Glomerular visceral epithelial cell (primary cell): ENCODE data around the gene AQP3.
A peak's percentile ranks its signal among the peaks of the same experiment; 100 is the strongest.
"Not testable (repeated sequence)": the region's sequence is repeated elsewhere in the genome, so short reads cannot be mapped to it uniquely, and the experiment has no call there.

Experiments used
- DNase-seq: peaks from one replicate; pipeline ENCODE4 v3.0.0-alpha.2; 2016; ENCODE audit errors: extremely low spot score

The AQP3 gene

GRCh38 chr9:33446946-33447798 is at the start of gene AQP3:
TSS of gene AQP3 (minus strand) at chr9:33447593. CDS start at chr9:33447530, 63 bp downstream.
- peak; percentile 68 for DNase-seq

GRCh38 chr9:33493819-33494218 is 46.4 kb upstream of the AQP3 start:
- DNase-seq = not testable (repeated sequence)

GRCh38 chr9:33489066-33489465 is 41.7 kb upstream of the AQP3 start:
- DNase-seq = peak; percentile 52

- not testable (repeated sequence) for DNase-seq
These were observed 37.9 kb upstream of the AQP3 start for GRCh38 chr9:33485312-33485711.

GRCh38 chr9:33480976-33481375 is 33.6 kb upstream of the AQP3 start:
- DNase-seq = no peak

GRCh38 chr9:33480106-33480505 is 32.7 kb upstream of the AQP3 start:
- no peak for DNase-seq

- no peak for DNase-seq
These were observed 29.1 kb upstream of the AQP3 start for GRCh38 chr9:33476503-33476902.

- DNase-seq = no peak
These were observed 28.0 kb upstream of the AQP3 start for GRCh38 chr9:33475357-33475756.

- peak; percentile 99 for DNase-seq
These were observed 26.4 kb upstream of the AQP3 start, which contains the start of gene NOL6 for GRCh38 chr9:33473643-33474352. TSS of gene NOL6 (minus strand) at chr9:33473924. CDS start at chr9:33473842, 82 bp downstream.

GRCh38 chr9:33472881-33473615 is 25.7 kb upstream of the AQP3 start:
- no peak for DNase-seq

- DNase-seq = no peak
These were observed 24.9 kb upstream of the AQP3 start for GRCh38 chr9:33472171-33472880.

- no peak for DNase-seq
These were observed 24.0 kb upstream of the AQP3 start for GRCh38 chr9:33471361-33471760.

GRCh38 chr9:33469891-33470290 is 22.5 kb upstream of the AQP3 start:
- DNase-seq = no peak

- DNase-seq = no peak
These were observed 21.6 kb upstream of the AQP3 start for GRCh38 chr9:33468797-33469621.

- no peak for DNase-seq
These were observed 20.9 kb upstream of the AQP3 start for GRCh38 chr9:33468215-33468730.

GRCh38 chr9:33467526-33467925 is 20.1 kb upstream of the AQP3 start:
- no peak for DNase-seq

- peak; percentile 51 for DNase-seq
These were observed 19.4 kb upstream of the AQP3 start for GRCh38 chr9:33466565-33467495.

GRCh38 chr9:33465596-33466564 is 18.5 kb upstream of the AQP3 start:
- DNase-seq = no peak
